MG63 (cell line): ENCODE results near the gene TRIM17. TPM values are rescaled to one million over a fixed set of nuclear protein-coding genes. Genes with fewer than 3 reads are reported as not detected.

Source experiments
- DNase-seq: peaks from one replicate; pipeline ENCODE4 v3.0.0-alpha.2; 2020
- H3K27me3 ChIP-seq: fragments of 250-450 bp; sonication (Bioruptor Pico); 2 replicates; pipeline ENCODE4 v1.5.1; 2020; ENCODE audit warnings: mild to moderate bottlenecking, moderate library complexity
- H3K36me3 ChIP-seq: fragments of 250-450 bp; sonication (Bioruptor Pico); 2 replicates; pipeline ENCODE4 v1.5.1; 2020; ENCODE audit warnings: mild to moderate bottlenecking, moderate library complexity
- H3K4me3 ChIP-seq: fragments of 250-450 bp; sonication (Bioruptor Pico); 2 replicates; pipeline ENCODE4 v1.5.1; 2020; ENCODE audit warnings: mild to moderate bottlenecking, moderate library complexity
- H3K9me3 ChIP-seq: fragments of 250-450 bp; sonication (Bioruptor Pico); 2 replicates; pipeline ENCODE4 v1.5.1; 2020; ENCODE audit warnings: mild to moderate bottlenecking, moderate library complexity
- total RNA-seq: library from RNA; depleted of rRNA; stranded (reverse); fragments of >200 nt; shearing (Covaris generic); gene quantifications from 2 replicates; pipeline ENCODE4 v1.2.3, GENCODE V29; 2014; ENCODE audit warnings: low replicate concordance

The TRIM17 gene
- total RNA-seq, 1 experiment from 2014 or later = not detected

DNA sequence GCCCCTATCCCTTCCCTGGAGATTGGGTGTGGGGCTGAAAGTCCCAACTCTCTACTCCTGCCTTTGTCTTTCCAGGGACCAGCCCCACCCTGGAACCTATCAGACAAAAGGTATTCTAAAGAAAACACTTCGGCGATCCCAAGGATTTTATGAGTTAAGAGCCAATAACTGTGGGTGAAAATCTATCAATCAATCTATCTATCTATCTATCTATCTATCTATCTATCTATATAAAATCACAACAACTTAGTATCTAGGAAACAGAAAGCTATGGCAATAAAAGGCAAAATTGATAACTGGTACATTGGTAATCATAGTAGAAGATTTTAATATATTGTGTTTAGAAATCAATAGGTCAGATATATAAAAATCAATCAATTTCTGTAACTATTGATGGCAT, 32.9 kb downstream of the TRIM17 start:
- H3K27me3 ChIP-seq = no peaks in the 10 kb centered on the region
- DNase-seq = no peak
- no peaks in the 10 kb centered on the region for H3K9me3 ChIP-seq
- no peak overlapping the region for H3K4me3 ChIP-seq
- H3K36me3 ChIP-seq = no peaks in the 10 kb centered on the region

DNA sequence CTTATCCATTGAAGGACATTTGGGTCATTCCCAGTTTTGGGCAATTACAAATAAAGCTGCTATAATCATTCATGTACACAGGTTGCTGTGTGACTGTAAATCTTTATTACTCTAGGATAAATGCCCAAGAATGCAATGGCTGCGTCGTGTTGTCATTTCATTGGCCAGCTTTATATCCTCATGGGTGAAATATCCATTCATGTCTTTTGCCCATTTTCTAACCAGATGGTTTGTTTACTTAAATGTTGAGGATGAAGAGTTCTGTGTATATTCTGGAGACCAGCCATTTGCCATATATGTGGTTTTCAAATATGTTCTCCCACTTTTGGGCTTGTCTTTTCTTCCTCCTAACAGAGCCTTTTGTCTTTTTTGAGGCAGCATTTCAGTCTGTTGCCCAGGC, 35.3 kb downstream of the TRIM17 start:
- Histone ChIP-seq H3K27me3 (no peaks in the 10 kb centered on the region), H3K36me3 (no peaks in the 10 kb centered on the region), H3K4me3 (no peak overlapping the region), H3K9me3 (no peaks in the 10 kb centered on the region)
- DNase-seq = peak; percentile 51

DNA sequence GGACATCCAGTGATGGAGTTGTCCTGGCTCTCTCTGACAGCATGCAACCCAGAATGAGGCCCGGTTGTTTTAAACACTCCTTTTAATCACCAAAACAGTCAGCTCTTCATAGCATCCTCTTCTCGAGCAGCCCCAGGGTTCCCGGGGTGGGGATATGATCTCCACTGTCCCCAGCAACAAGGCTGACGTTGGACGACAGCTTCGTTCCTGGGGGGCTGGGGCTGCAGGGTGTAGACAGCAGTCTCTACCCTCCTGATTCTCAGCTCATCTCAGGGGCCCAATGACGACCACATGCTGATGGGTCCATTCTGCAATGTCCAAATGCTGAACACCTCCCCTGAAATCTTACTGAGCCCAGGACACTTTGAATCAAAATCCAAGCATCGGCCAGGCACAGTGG, 37.0 kb downstream of the TRIM17 start:
- H3K9me3 ChIP-seq = no peaks in the 10 kb centered on the region
- H3K36me3 ChIP-seq = no peaks in the 10 kb centered on the region
- no peaks in the 10 kb centered on the region for H3K27me3 ChIP-seq
- no peak for DNase-seq
- H3K4me3 ChIP-seq = no peak overlapping the region

DNA sequence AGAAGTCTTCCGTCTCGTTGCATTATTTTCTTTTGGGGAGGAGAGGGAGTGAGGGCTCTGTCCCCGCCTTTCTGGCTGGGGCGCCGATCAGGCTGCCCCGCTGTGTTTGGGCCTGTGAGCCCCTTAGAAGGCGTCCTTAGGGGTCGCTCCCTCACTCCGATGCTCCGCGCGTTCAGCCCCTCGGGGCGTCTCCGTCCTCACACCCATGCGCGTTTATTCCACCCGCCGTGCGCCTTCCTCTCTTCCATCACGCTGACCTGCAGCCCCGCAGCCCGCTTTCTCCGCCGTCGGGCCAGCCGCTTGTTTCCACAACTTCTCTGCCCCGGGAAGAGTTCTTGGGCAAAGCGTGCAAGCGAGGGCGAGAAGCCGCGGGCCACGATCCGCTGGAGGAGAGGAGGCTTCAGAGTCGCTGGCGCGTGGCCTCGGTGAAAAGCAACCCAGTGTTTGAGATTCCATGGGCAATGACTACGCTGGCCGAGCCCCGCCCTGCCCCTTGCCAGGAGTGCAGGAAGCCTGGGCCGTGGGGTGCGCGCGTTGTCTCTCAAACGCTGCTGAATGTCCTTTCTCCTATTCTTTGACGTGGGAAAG, 37.7 kb downstream of the TRIM17 start:
- no peaks in the 10 kb centered on the region for H3K9me3 ChIP-seq
- H3K36me3 ChIP-seq = no peaks in the 10 kb centered on the region
- H3K27me3 ChIP-seq = no peaks in the 10 kb centered on the region
- H3K4me3 ChIP-seq = peak overlapping the region; percentile 35
- peak; percentile 23 for DNase-seq

DNA sequence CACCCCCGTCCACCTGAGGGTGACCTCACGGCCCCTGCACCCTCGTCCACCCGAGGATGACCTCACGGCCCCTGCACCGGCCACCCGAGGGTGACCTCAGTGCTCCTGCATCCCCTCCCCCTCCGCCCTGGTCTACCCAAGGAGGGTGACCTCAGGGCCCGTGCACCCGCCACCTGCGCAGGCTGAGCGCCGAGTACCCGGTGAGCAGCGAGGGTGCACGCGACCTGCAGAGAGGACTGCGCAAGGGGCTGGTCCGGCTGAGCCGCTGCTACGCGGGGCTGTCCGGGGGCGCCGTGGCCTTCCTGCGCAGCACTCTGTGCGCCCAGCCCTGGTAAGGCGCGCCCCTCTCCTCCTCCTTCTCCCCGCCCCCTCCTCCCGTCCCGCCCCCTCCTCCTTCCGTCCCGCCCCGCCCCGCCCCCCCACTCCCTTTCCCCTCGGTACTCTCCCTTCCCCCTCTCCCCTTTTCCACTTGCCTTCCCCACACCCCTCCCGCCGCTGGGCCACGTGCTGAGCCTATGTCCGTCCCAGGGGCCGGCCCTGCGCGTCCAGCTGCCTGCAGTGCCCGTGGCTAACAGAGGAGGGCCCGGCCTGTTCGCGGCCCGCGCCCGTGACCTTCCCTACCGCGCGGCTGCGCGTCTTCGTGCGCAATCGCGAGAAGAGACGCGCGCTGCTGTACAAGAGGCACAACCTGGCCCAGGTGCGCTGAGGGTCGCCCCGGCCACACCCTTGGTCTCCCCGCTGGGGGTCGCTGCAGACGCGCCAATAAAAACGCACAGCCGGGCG, 38.4 kb downstream of the TRIM17 start:
- H3K27me3 ChIP-seq = no peaks in the 10 kb centered on the region
- no peaks in the 10 kb centered on the region for H3K9me3 ChIP-seq
- H3K36me3 ChIP-seq = no peaks in the 10 kb centered on the region
- peak overlapping the region; percentile 35 for H3K4me3 ChIP-seq
- peak; percentile 71 for DNase-seq

DNA sequence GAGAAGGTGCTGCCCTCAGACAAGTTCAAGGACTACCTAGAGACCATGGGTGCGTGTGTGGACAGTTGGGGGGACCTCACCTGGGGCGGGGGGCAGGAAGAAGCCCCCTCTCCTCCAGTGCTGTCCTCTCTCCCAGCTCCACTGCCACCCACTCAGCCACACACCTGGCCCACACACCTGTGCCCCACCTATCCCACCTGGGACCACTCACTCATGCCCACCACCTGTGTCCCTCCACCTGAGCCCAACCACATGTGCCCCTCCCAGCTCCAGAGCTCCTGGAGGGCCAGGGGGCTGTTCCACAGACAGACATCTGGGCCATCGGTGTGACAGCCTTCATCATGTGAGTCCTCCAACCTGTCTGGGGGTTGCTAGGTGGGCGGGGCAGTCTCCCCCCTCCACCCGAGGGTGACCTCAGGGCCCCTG, 39.0 kb downstream of the TRIM17 start:
- no peak for DNase-seq
- H3K4me3 ChIP-seq = no peak overlapping the region
- no peaks in the 10 kb centered on the region for H3K36me3 ChIP-seq
- H3K9me3 ChIP-seq = no peaks in the 10 kb centered on the region
- no peaks in the 10 kb centered on the region for H3K27me3 ChIP-seq

DNA sequence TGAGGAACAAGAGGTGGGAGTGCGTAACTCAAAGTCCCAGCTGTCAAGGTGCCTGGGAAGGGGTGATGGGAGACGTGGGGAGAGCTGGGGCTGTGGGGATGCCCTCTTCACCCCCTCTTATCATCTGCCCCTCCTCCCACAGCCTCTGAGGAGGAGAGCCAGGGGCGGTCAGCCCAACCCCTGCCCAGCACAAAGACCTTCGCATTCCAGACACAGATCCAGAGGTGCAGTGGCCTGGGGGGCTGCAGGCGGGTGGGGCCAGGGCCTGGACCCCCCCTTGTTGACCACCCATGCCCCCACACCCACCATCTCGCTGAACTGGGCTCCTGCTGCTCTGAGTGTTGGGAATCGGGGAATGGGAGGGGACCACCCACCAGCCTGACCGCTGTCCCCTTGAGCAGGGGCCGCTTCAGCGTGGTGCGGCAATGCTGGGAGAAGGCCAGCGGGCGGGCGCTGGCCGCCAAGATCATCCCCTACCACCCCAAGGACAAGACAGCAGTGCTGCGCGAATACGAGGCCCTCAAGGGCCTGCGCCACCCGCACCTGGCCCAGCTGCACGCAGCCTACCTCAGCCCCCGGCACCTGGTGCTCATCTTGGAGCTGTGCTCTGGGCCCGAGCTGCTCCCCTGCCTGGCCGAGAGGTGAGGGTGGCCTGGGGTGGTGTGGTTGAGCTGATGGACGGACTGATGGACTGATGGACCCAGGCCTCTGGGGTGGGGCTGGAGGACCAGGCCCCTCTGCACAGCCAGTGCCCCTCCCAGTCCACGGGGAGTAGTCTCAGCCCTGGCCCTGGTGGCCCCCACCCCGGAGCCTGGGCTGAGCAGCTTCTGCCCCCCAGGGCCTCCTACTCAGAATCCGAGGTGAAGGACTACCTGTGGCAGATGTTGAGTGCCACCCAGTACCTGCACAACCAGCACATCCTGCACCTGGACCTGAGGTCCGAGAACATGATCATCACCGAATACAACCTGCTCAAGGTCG, 39.7 kb downstream of the TRIM17 start:
- H3K4me3 ChIP-seq = no peak overlapping the region
- H3K36me3 ChIP-seq = no peaks in the 10 kb centered on the region
- no peak for DNase-seq
- H3K27me3 ChIP-seq = no peaks in the 10 kb centered on the region
- no peaks in the 10 kb centered on the region for H3K9me3 ChIP-seq

DNA sequence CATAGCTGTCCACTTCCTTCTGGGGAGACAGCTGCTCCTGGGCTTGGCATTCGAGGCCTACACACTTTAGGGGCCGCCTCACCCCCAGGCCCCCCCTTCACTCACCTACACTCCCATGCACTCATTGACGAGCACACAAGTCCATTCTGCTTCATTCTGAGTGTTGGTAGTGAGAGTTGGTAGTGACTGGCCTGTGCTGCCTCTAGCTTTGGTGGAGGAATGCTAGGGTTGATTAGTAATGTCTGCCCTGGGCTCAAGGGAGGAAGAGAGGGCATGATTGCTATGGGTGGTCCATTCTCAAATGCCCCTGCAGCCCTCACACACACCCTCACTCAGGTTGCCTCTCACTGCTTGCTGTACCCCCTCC, 40.4 kb downstream of the TRIM17 start:
- no peak overlapping the region for H3K4me3 ChIP-seq
- no peaks in the 10 kb centered on the region for H3K9me3 ChIP-seq
- H3K36me3 ChIP-seq = no peaks in the 10 kb centered on the region
- H3K27me3 ChIP-seq = no peaks in the 10 kb centered on the region
- DNase-seq = no peak

DNA sequence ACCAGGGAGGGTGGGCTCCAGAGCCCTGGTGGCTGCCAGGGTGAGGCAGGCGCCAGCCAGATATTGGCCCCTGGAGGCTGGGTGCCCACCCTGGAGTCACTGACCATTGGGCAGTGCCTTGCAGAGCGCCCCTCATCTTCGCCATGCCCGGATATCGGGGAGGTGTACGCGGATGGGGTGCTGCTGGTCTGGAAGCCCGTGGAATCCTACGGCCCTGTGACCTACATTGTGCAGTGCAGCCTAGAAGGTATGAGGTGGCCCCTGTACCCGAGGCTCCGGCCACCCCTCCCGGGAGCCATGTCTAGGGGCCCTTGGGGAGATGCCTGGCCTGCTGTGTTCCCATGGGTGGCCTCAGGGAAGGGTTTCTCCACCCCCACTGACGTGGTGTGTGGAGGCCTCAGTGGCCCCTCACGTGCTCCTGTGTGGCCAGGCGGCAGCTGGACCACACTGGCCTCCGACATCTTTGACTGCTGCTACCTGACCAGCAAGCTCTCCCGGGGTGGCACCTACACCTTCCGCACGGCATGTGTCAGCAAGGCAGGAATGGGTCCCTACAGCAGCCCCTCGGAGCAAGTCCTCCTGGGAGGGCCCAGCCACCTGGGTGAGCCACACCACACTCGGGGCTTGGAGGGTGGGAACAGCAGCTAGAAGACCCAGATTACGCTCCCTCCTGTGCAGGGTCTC, 40.9 kb downstream of the TRIM17 start:
- H3K9me3 ChIP-seq = no peaks in the 10 kb centered on the region
- no peaks in the 10 kb centered on the region for H3K27me3 ChIP-seq
- H3K36me3 ChIP-seq = no peaks in the 10 kb centered on the region
- H3K4me3 ChIP-seq = no peak overlapping the region
- DNase-seq = no peak

DNA sequence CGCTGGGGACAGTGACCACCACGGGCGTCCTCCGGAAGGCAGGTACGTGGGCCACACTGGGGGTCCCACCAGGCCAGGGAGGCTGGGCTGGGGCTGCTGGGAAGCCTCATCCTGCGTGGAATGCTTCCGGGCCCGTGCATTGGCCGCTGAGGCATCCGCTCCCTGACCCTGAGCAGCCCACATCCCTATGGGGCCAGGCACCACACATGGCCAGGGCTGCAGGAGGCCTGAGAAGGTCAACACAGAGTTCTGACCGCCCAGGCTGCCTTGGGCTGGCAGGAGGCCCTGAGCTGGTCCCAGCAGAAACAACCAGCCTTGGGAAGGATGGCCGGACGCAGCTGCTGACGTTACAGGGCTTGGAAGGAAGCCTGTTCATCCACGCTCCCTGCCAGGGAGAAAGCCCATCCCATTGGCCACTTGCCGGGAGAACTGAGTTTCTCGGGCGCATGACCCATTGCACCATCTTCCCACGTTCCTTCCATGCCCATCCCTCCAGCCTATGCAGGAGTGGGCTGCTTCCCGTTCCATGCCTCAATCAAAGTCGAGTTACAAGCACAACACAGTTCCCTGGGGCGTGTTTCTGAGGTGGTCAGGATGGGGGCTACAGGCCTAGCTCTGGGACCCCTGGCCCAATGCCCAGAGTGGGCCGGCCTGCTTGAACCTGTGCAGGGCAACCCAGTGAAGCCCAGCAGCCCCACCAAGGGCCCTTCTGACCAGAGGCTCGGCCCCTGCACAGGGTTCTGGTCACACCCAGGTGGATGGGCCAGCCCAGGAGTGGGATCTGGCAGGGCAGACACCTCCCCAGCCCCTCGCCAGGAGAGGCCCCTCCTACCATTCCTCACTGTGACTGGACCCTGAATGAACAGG, 41.7 kb downstream of the TRIM17 start:
- DNase-seq = peak; percentile 95
- Histone ChIP-seq H3K9me3 (no peaks in the 10 kb centered on the region), H3K4me3 (no peak overlapping the region), H3K36me3 (no peaks in the 10 kb centered on the region), H3K27me3 (no peaks in the 10 kb centered on the region)

DNA sequence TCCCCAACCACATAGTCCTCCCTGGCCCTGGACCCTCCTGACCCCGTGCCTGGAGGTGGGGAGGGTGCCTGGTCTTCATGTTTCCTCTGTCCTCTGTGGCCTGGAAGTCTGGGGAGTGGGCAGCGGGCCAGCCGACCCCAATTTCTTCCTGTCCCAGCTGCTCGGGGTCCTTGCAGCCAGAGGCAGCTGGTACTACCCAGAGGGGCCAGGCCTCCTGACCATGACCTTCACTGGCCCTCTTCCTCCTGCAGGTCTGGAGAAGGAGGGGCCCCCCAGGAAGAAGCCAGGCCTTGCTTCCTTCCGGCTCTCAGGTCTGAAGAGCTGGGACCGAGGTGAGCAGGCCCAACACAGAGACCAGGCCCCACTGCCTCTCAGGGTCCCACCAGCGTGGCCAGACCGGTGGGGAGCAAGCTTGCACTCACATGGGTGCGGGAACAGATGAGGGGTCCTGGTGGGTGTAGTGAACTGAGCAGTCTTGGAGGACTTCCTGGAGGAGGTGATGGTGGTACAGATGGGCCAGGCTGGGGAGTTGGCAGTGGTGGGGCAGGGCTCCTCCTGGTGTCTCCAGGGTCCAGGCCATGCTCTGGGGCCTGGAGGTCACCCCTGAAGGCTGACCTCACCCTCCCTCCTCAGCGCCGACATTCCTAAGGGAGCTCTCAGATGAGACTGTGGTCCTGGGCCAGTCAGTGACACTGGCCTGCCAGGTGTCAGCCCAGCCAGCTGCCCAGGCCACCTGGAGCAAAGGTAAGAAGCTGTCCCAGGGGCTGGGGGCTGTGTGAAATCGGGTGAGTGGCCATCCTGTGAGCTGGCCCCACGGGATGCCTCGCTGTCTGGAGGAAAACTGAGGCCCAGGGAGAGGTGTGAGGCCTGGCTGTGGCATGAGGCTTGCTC, 42.7 kb downstream of the TRIM17 start:
- H3K27me3 ChIP-seq = no peaks in the 10 kb centered on the region
- no peaks in the 10 kb centered on the region for H3K9me3 ChIP-seq
- H3K4me3 ChIP-seq = no peak overlapping the region
- DNase-seq = no peak
- H3K36me3 ChIP-seq = no peaks in the 10 kb centered on the region

DNA sequence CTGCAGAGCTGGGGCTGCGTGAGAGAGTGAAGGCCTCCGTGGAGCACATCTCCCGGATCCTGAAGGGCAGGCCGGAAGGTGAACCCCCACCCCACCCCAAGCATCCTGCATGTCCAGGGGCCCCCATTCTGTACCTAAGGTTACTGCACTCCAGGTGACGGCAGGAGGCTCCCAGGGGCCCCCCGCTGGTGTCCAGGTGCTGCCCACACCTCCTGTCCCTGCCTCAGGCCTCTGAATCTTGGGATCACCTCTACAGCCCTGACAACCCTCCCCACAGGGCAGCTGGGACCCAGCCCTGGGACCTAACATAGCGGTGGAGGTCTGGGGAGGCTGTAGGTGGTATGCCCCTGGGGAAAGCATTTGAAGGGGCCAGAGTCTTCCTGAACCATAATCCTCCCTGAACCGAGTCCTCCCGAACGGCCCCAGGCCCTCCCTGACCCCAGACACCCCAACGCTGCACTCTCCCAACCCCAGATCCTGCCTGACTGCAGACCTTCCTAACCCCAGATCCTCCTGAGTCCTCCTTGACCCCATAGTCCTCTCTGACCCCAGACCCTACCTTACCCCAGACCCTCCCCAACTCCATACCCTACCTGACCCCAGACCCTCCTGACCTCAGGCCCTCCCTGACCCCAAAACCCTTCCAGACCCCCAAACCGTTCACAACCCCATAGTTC, 43.5 kb downstream of the TRIM17 start:
- H3K4me3 ChIP-seq = no peak overlapping the region
- H3K36me3 ChIP-seq = no peaks in the 10 kb centered on the region
- no peak for DNase-seq
- no peaks in the 10 kb centered on the region for H3K27me3 ChIP-seq
- no peaks in the 10 kb centered on the region for H3K9me3 ChIP-seq

DNA sequence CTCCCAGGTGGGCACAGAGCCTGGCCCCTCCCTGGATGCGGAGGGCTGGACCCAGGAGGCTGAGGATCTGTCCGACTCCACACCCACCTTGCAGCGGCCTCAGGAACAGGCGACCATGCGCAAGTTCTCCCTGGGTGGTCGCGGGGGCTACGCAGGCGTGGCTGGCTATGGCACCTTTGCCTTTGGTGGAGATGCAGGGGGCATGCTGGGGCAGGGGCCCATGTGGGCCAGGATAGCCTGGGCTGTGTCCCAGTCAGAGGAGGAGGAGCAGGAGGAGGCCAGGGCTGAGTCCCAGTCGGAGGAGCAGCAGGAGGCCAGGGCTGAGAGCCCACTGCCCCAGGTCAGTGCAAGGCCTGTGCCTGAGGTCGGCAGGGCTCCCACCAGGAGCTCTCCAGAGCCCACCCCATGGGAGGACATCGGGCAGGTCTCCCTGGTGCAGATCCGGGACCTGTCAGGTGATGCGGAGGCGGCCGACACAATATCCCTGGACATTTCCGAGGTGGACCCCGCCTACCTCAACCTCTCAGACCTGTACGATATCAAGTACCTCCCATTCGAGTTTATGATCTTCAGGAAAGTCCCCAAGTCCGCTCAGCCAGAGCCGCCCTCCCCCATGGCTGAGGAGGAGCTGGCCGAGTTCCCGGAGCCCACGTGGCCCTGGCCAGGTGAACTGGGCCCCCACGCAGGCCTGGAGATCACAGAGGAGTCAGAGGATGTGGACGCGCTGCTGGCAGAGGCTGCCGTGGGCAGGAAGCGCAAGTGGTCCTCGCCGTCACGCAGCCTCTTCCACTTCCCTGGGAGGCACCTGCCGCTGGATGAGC, 44.3 kb downstream of the TRIM17 start:
- no peaks in the 10 kb centered on the region for H3K27me3 ChIP-seq
- no peaks in the 10 kb centered on the region for H3K9me3 ChIP-seq
- DNase-seq = no peak
- H3K4me3 ChIP-seq = no peak overlapping the region
- no peaks in the 10 kb centered on the region for H3K36me3 ChIP-seq

DNA sequence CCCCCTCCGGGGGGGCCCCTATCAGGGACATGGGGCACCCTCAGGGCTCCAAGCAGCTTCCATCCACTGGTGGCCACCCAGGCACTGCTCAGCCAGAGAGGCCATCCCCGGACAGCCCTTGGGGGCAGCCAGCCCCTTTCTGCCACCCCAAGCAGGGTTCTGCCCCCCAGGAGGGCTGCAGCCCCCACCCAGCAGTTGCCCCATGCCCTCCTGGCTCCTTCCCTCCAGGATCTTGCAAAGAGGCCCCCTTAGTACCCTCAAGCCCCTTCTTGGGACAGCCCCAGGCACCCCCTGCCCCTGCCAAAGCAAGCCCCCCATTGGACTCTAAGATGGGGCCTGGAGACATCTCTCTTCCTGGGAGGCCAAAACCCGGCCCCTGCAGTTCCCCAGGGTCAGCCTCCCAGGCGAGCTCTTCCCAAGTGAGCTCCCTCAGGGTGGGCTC, 44.9 kb downstream of the TRIM17 start:
- H3K4me3 ChIP-seq = no peak overlapping the region
- H3K9me3 ChIP-seq = no peaks in the 10 kb centered on the region
- DNase-seq = no peak
- no peaks in the 10 kb centered on the region for H3K27me3 ChIP-seq
- H3K36me3 ChIP-seq = no peaks in the 10 kb centered on the region
